Measurements from ENCODE around the gene DOK6.
A peak's percentile ranks its signal among the peaks of the same experiment; 100 is the strongest.

DOK6 gene

DNA sequence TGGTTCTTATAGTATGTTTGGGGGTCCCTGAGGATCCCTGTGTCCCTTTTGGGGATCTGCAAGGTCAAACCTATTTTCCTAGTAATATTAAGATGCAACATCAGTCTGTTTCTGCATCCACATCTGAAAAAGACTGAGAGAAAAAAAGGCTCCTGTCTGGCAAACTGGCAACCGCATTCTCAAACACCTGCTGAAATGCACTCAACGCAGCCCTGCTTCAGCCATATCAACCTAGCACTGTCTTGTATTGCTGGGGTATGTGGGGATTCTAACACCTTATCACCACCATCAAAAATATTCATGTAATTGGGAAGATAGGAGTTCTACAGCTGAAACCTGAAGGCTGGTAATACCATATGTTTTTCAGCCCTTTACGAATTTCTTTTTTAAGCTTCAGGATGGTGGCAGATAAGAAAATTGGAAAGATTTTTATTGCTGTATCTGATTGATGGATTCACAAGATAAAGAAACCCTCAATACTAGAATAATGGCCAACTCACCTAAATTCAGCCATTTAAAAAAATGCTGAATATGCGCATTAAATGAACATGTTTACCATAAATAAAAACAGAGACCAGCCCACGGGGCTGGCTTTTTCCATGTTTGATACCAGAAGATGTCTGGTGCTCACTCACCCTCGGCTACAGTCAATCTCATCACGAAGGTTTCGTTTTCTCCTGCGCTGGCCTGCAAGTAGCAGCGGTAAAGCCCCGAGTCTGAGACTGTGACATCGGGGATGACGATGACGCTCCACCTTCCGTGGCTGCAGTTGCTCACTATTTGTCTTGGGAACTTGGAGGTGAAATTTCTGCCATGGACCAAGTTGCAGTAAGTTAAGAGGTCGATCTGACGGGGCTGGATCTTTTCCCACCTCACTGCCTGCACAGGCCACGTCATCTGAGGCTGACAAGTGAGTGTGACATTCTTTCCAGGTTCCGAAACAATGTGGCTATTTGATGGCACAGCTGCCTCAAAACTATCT lies 494.7 kb downstream of the DOK6 start:
- no peak overlapping the region for H3K27ac Mint-ChIP-seq

GRCh38 chr18:69897397-69898108 lies 496.9 kb downstream of the DOK6 start:
- intact Hi-C loops (cut with micrococcal nuclease): no loop called here
- peaks cover 29% of the 10 kb centered on the region for H3K4me1 Mint-ChIP-seq (ENCODE audit: low read depth)

More for the DNA sequence above, 494.7 kb downstream of the DOK6 start:
- intact Hi-C loops (cut with micrococcal nuclease): no loop called here
- H3K9me3 Mint-ChIP-seq: no peaks in the 10 kb centered on the region
- H3K36me3 Mint-ChIP-seq (ENCODE audit: low read depth): peaks cover 78% of the 10 kb centered on the region
- no peak overlapping the region for H3K4me3 Mint-ChIP-seq
- H3K4me1 Mint-ChIP-seq (ENCODE audit: low read depth): peaks cover 25% of the 10 kb centered on the region
- no peaks in the 10 kb centered on the region for H3K27me3 Mint-ChIP-seq

GRCh38 chr18:69898241-69898861 lies 497.7 kb downstream of the DOK6 start:
- peaks cover 29% of the 10 kb centered on the region for H3K4me1 Mint-ChIP-seq (ENCODE audit: low read depth)
- H3K36me3 Mint-ChIP-seq (ENCODE audit: low read depth): peaks cover 68% of the 10 kb centered on the region
- no peaks in the 10 kb centered on the region for H3K27me3 Mint-ChIP-seq
- H3K27ac Mint-ChIP-seq: no peak overlapping the region
- no peaks in the 10 kb centered on the region for H3K9me3 Mint-ChIP-seq
- intact Hi-C loops (cut with micrococcal nuclease): no loop called here
- H3K4me3 Mint-ChIP-seq: no peak overlapping the region

More at GRCh38 chr18:69897397-69898108, 496.9 kb downstream of the DOK6 start:
- Mint-ChIP-seq H3K9me3 (no peaks in the 10 kb centered on the region), H3K27me3 (no peaks in the 10 kb centered on the region), H3K4me3 (peak overlapping the region; percentile 7), H3K27ac (peak overlapping the region; percentile 21), H3K36me3 (ENCODE audit: low read depth) (peaks cover 73% of the 10 kb centered on the region)
